ENCODE results near the gene SUPT6H. TPM values are rescaled to one million over a fixed set of nuclear protein-coding genes. Genes with fewer than 3 reads are reported as not detected.

SUPT6H gene
- total and polyA plus RNA-seq, 2 of the 4 experiments (the other 2 are of a cell fraction): 41.4 to 44.8 TPM

- Histone ChIP-seq H3K79me1 (ENCODE audit: low read depth in 1 of 2, low read length in 2 of 2) (peaks cover 0 to 11% of the 10 kb centered on the region in 2 experiments; a peak in 2 of 4 replicates), H3K27me3 (ENCODE audit: control insufficient read depth, insufficient read depth, low read length) (no peaks in the 10 kb centered on the region), H2BK15ac (ENCODE audit: low read depth, low read length) (no peak overlapping the region), H3K18ac (ENCODE audit: low read depth, low read length) (no peak overlapping the region), H2BK120ac (ENCODE audit: low read depth, low read length) (no peak overlapping the region), H3K9me3 (ENCODE audit: control insufficient read depth, insufficient read depth, low read length) (no peaks in the 10 kb centered on the region), H2AK5ac (ENCODE audit: low read depth, low read length) (no peak overlapping the region), H4K20me1 (ENCODE audit: insufficient read depth, low read length) (no peaks in the 10 kb centered on the region), H3K56ac (ENCODE audit: extremely low read depth, insufficient read depth, low read length) (no peak overlapping the region), H3K14ac (replicated peaks; ENCODE audit: low read depth, low read length) (no peak overlapping the region), H3K4ac (ENCODE audit: low read depth, low read length) (no peak overlapping the region), H3K4me3 (ENCODE audit: insufficient read depth, low read depth, low read length) (no peak overlapping the region), H2BK20ac (ENCODE audit: low read depth, low read length) (no peak overlapping the region), H4K5ac (ENCODE audit: low read depth, low read length) (no peak overlapping the region), H4K8ac (ENCODE audit: low read depth in 2 of 2, low read length in 2 of 2) (no peak overlapping the region), H3K23ac (ENCODE audit: low read depth, low read length) (no peak overlapping the region), H3K36me3 (ENCODE audit: control insufficient read depth, insufficient read depth, low read length) (peaks cover 72% of the 10 kb centered on the region), H3K4me1 (ENCODE audit: control insufficient read depth, insufficient read depth, low read length) (no peaks in the 10 kb centered on the region), H2AK9ac (replicated peaks; ENCODE audit: low read depth, low read length, poor library complexity) (no peak overlapping the region), H4K91ac (ENCODE audit: insufficient read depth, low read depth, low read length) (no peak overlapping the region), H2BK5ac (ENCODE audit: low read depth, low read length, poor library complexity, severe bottlenecking) (no peak overlapping the region), H3K9me1 (ENCODE audit: insufficient read depth, low read length) (no peaks in the 10 kb centered on the region), H2AFZ (replicated peaks; ENCODE audit: low read length, poor library complexity) (no peak overlapping the region), H3K27ac (ENCODE audit: insufficient read depth, low read length) (no peak overlapping the region), H3K9ac (ENCODE audit: low read depth, low read length) (no peak overlapping the region), H3K4me2 (ENCODE audit: low read depth, low read length) (no peak overlapping the region)
- POLR2A ChIA-PET (ENCODE audit: unreplicated experiment): no interaction called here
- BruUV-seq (replicated peaks): no TSS peak
- ATAC-seq (ENCODE audit: low read depth): no peak
- in situ Hi-C loops (cut with MboI; ENCODE audit: low sequenced_read_pairs): no loop called here
- dilution Hi-C loops (cut with HindIII; ENCODE audit: low sequenced_read_pairs, unreplicated experiment): no loop called here
- no peak for DNase-seq
- CTCF ChIA-PET: no interaction called here
- TF ChIP-seq POLR2A (IDR thresholded peaks at IDR 0.05; ENCODE audit: low read depth, low read length) (no peak), CEBPB (IDR thresholded peaks at IDR 0.05; ENCODE audit: low read depth, low read length) (peak; percentile 24; the same call in 1 of the 2 replicates)
- whole genome bisulfite sequencing, 2 experiments (ENCODE audit: extremely low coverage in 2 of 2, insufficient read length in 1 of 2): no CpG with 5 or more reads among the region's 2 CpGs
- intact Hi-C loops (cut with micrococcal nuclease): no loop called here
Measured at GRCh38 chr17:28620010-28620409, 42.0 kb upstream of the SUPT6H start.

Measured in IMR-90 (cell line).